Hepatocyte (in vitro differentiated cells): ENCODE measurements around the gene MTMR12. TPM values are rescaled to one million over a fixed set of nuclear protein-coding genes. Genes with fewer than 3 reads are reported as not detected.

ENCODE experiments used
- DNase-seq: peaks from one replicate; pipeline ENCODE4 v3.0.0-alpha.2; 2016; ENCODE audit warnings: low spot score
- H2AFZ ChIP-seq: fragments of 200-600 bp; sonication (generic); 2 replicates; pipeline ENCODE4 v1.6.0; 2016; ENCODE audit warnings: antibody characterized with exemption, mild to moderate bottlenecking
- H3K27ac ChIP-seq: fragments of 200-600 bp; sonication (generic); 2 replicates; pipeline ENCODE4 v1.5.1; 2016; ENCODE audit warnings: mild to moderate bottlenecking
- H3K27me3 ChIP-seq: fragments of 200-600 bp; sonication (generic); 2 replicates; pipeline ENCODE4 v1.6.1; 2016
- H3K36me3 ChIP-seq: fragments of 200-600 bp; sonication (generic); replicated peaks from 2 replicates; pipeline ENCODE4 v1.5.1; 2016; ENCODE audit warnings: low read depth; ENCODE audit not compliant: insufficient read depth
- H3K4me1 ChIP-seq: fragments of 200-600 bp; sonication (generic); 2 replicates; pipeline ENCODE4 v1.5.1; 2016; ENCODE audit warnings: mild to moderate bottlenecking, moderate library complexity; ENCODE audit not compliant: insufficient read depth
- H3K4me2 ChIP-seq: fragments of 200-600 bp; sonication (generic); 2 replicates; pipeline ENCODE4 v1.6.0; 2016
- H3K4me3 ChIP-seq: fragments of 200-600 bp; sonication (generic); 2 replicates; pipeline ENCODE4 v1.5.1; 2016; ENCODE audit warnings: mild to moderate bottlenecking
- H3K79me2 ChIP-seq: fragments of 200-600 bp; sonication (generic); 2 replicates; pipeline ENCODE4 v1.6.0; 2017; ENCODE audit warnings: mild to moderate bottlenecking
- H3K9me2 ChIP-seq: fragments of 200-600 bp; sonication (generic); replicated peaks from 2 replicates; pipeline ENCODE4 v1.6.0; 2017; ENCODE audit warnings: mild to moderate bottlenecking; ENCODE audit not compliant: insufficient read depth
- H3K9me3 ChIP-seq: fragments of 200-600 bp; sonication (generic); 2 replicates; pipeline ENCODE4 v1.5.1; 2016; ENCODE audit warnings: low read depth, mild to moderate bottlenecking
- H4K20me1 ChIP-seq: fragments of 200-600 bp; sonication (generic); 2 replicates; pipeline ENCODE4 v1.6.0; 2016; ENCODE audit warnings: mild to moderate bottlenecking; ENCODE audit not compliant: insufficient read depth, poor library complexity, severe bottlenecking
- CTCF ChIP-seq: fragments of 200-600 bp; sonication (generic); IDR thresholded peaks from 2 replicates; pipeline ENCODE4 v1.5.1; 2016; ENCODE audit warnings: antibody characterized with exemption, mild to moderate bottlenecking; ENCODE audit not compliant: poor library complexity
- EZH2 ChIP-seq: fragments of 200-600 bp; sonication (generic); IDR thresholded peaks from 2 replicates; pipeline ENCODE4 v1.6.1; 2016; ENCODE audit warnings: antibody characterized with exemption, mild to moderate bottlenecking, borderline replicate concordance
- EZH2phosphoT487 ChIP-seq: fragments of 200-600 bp; sonication (generic); IDR thresholded peaks from one replicate; pipeline ENCODE4 v1.6.1; 2018; ENCODE audit warnings: antibody characterized with exemption, mild to moderate bottlenecking, low read depth, moderate library complexity; ENCODE audit not compliant: unreplicated experiment, severe bottlenecking
- WGBS: methylation state at CpG from one replicate; pipeline ENCODE4 v1.1.6; 2016; ENCODE audit warnings: low lambda C conversion rate; ENCODE audit errors: missing lambda C conversion rate; 5-methylcytosine and 5-hydroxymethylcytosine counted together
- polyA plus RNA-seq: library from polyadenylated mRNA; unstranded; fragments of >200 nt; fragmentation: Nextera tagmentation; extraction: Ambion mirVana; gene quantifications from 2 replicates; pipeline ENCODE4 v1.2.1, GENCODE V29; 2016
- total RNA-seq: library from RNA; depleted of rRNA; stranded (reverse); fragments of >200 nt; gene quantifications from 2 replicates; pipeline ENCODE4 v1.2.3, GENCODE V29; 2014

The MTMR12 gene
- total and polyA plus RNA-seq, 2 experiments from 2014 or later, result 11.0 to 19.7 TPM

- peaks cover 13% of the 10 kb centered on the region for H3K4me1 ChIP-seq
- 58% methylated on average over 3 of the region's 3 CpGs for WGBS
- H3K36me3 ChIP-seq, result no peaks in the 10 kb centered on the region
- no peak overlapping the region for H2AFZ ChIP-seq
- peak; percentile 49 for DNase-seq
- H4K20me1 ChIP-seq, result no peaks in the 10 kb centered on the region
- no peak overlapping the region for H3K4me3 ChIP-seq
- no peaks in the 10 kb centered on the region for H3K79me2 ChIP-seq
- H3K9me3 ChIP-seq, result no peaks in the 10 kb centered on the region
- H3K27me3 ChIP-seq, result no peaks in the 10 kb centered on the region
- H3K27ac ChIP-seq, result peak overlapping the region; percentile 51
- H3K4me2 ChIP-seq, result no peak overlapping the region
- no peaks in the 10 kb centered on the region for H3K9me2 ChIP-seq
- TF ChIP-seq CTCF, result no peak
- TF ChIP-seq EZH2, result no peak
- no peak for TF ChIP-seq EZH2phosphoT487
Measured at GRCh38 chr5:32230356-32231099, 82.2 kb downstream of the MTMR12 start.

GRCh38 chr5:32229586-32229985 is 83.2 kb downstream of the MTMR12 start:
- TF ChIP-seq EZH2phosphoT487 (no peak), CTCF (no peak), EZH2 (no peak)
- no peaks in the 10 kb centered on the region for H3K27me3 ChIP-seq
- H3K4me3 ChIP-seq, result no peak overlapping the region
- no peaks in the 10 kb centered on the region for H4K20me1 ChIP-seq
- no peak for DNase-seq
- no peaks in the 10 kb centered on the region for H3K9me2 ChIP-seq
- no peaks in the 10 kb centered on the region for H3K36me3 ChIP-seq
- 86% methylated on average over 14 of the region's 14 CpGs for WGBS
- H2AFZ ChIP-seq, result no peak overlapping the region
- H3K9me3 ChIP-seq, result no peaks in the 10 kb centered on the region
- peak overlapping the region; percentile 51 for H3K27ac ChIP-seq
- no peak overlapping the region for H3K4me2 ChIP-seq
- peaks cover 13% of the 10 kb centered on the region for H3K4me1 ChIP-seq
- no peaks in the 10 kb centered on the region for H3K79me2 ChIP-seq

GRCh38 chr5:32228816-32229215 is 83.9 kb downstream of the MTMR12 start:
- Histone ChIP-seq H3K27me3 (no peaks in the 10 kb centered on the region), H3K9me2 (no peaks in the 10 kb centered on the region), H3K79me2 (no peaks in the 10 kb centered on the region), H2AFZ (no peak overlapping the region), H3K4me3 (no peak overlapping the region), H3K36me3 (no peaks in the 10 kb centered on the region), H3K9me3 (no peaks in the 10 kb centered on the region), H3K4me2 (no peak overlapping the region), H3K27ac (no peak overlapping the region), H4K20me1 (no peaks in the 10 kb centered on the region), H3K4me1 (peaks cover 6% of the 10 kb centered on the region)
- TF ChIP-seq CTCF (no peak), EZH2phosphoT487 (no peak), EZH2 (no peak)
- 97% methylated on average over 12 of the region's 12 CpGs for WGBS
- no peak for DNase-seq
